HUES6 (cell line): ENCODE data around the gene HEPHL1.
"Not testable (repeated sequence)": the region's sequence is repeated elsewhere in the genome, so short reads cannot be mapped to it uniquely, and the experiment has no call there.

Experiments used
- H3K27ac ChIP-seq: 2 replicates; pipeline ENCODE4 v1.7.0; 2013; ENCODE audit warnings: low read depth, mild to moderate bottlenecking, low read length, inconsistent platforms
- H3K27me3 ChIP-seq: 2 replicates; pipeline ENCODE4 v1.6.1; 2013; ENCODE audit warnings: low read length; ENCODE audit not compliant: control insufficient read depth, insufficient read depth
- H3K36me3 ChIP-seq: 2 replicates; pipeline ENCODE4 v1.6.1; 2013; ENCODE audit warnings: low read length; ENCODE audit not compliant: control insufficient read depth, insufficient read depth
- H3K4me1 ChIP-seq: 2 replicates; pipeline ENCODE4 v1.6.1; 2013; ENCODE audit warnings: low read length; ENCODE audit not compliant: control insufficient read depth, insufficient read depth
- H3K4me3 ChIP-seq: 2 replicates; pipeline ENCODE4 v1.5.1; 2013; ENCODE audit warnings: low read depth, low read length
- H3K9ac ChIP-seq: one replicate; pipeline ENCODE4 v1.6.1; 2013; ENCODE audit warnings: mild to moderate bottlenecking, low read length
- H3K9me3 ChIP-seq: 2 replicates; pipeline ENCODE4 v1.6.1; 2013; ENCODE audit warnings: low read depth, low read length; ENCODE audit not compliant: control insufficient read depth, insufficient read depth

HEPHL1 gene, protein sequence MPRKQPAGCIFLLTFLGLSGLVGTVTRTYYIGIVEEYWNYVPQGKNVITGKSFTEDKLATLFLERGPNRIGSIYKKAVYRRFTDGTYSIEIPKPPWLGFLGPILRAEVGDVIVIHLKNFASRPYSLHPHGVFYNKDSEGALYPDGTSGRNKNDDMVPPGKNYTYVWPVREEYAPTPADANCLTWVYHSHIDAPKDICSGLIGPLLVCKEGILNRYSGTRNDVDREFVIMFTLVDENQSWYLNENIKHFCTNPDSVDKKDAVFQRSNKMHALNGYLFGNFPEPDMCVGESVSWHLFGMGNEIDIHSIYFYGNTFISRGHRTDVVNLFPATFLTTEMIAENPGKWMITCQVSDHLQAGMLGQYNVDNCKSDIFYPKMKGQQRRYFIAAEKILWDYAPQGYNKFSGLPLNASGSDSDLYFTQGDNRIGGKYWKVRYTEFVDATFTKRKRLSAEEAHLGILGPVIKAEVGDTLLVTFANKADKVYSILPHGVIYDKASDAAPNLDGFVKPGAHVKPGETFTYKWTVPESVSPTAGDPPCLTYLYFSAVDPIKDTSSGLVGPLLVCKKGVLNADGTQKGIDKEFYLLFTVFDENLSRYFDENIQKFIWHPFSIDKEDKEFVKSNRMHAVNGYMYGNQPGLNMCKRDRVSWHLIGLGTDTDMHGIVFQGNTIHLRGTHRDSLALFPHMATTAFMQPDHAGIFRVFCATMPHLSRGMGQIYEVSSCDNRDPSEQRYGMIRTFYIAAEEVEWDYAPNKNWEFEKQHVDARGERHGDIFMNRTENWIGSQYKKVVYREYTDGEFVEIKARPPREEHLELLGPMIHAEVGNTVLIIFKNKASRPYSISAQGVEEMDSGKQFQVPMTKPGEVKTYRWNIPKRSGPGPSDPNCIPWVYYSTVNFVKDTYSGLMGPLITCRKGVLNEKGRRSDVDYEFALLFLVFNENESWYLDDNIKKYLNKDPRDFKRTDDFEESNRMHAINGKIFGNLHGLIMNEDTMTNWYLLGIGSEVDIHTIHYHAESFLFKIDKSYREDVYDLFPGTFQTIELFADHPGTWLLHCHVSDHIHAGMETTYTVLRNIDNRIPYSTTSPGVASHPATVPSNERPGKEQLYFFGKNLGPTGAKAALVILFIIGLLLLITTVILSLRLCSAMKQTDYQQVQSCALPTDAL

DNA sequence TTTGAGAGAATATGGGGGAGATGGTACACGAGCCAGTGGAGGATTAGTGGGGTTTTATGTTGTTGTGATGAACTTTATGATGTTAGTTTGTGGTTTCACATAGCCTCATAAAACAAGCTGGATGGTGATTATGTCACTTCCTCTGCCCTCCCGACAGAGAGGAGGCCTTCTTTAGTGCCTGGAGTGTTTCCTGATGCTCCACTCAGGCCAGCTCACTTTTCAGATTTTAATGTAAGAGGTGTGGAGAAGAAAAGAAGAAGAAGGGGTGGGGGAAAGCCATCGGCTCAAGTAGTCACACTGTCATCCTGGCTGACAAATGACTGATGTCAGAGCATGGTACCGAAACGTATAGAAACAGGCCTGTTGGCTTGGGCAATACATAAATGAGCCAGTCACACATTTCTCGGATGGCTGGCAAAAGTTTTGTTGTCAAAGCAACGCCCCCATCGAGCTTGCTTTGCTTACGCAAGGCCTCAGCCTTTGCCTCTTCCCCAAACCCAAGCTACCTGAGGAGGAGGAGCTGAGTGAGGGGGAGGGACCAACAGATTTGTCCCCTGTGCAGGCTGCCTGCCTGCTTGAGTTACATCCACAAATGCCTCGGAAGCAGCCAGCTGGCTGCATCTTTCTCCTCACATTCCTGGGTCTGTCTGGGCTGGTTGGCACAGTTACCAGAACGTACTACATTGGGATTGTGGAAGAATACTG lies at the start of gene HEPHL1:
TSS of gene HEPHL1 (plus strand) at position 578 of the 705 bp plus-strand sequence. CDS start at position 593, 15 bp downstream.
- Histone ChIP-seq H3K9ac (no peak within 1 kb of the TSS), H3K27me3 (no peaks in the 10 kb centered on the region), H3K36me3 (no peaks in the 10 kb centered on the region), H3K9me3 (no peaks in the 10 kb centered on the region), H3K27ac (no peak within 1 kb of the TSS), H3K4me1 (no peaks in the 10 kb centered on the region), H3K4me3 (no peak within 1 kb of the TSS)

DNA sequence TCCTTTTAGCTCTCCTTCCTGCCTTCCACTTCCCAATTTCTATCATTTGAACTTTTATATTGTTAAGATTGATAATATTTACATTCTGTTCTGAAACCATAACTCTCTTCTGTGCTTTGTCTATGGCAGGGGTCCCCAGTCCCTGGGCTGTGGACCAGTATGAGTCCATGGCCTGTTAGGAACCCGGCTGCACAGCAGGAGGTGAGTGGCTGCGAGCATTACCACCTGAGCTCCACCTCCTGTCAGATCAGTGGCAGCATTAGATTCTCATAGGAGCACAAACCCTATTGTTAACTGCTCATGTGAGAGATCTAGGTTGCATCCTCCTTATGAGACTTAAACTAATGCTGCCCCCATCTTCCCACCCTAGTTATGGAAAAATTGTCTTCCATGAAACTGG lies 48.4 kb upstream of the HEPHL1 start:
- H3K27ac ChIP-seq: no peak overlapping the region
- no peak overlapping the region for H3K9ac ChIP-seq
- H3K9me3 ChIP-seq: peaks cover 10% of the 10 kb centered on the region
- no peaks in the 10 kb centered on the region for H3K36me3 ChIP-seq
- H3K4me1 ChIP-seq: no peaks in the 10 kb centered on the region
- H3K4me3 ChIP-seq: no peak overlapping the region
- no peaks in the 10 kb centered on the region for H3K27me3 ChIP-seq

DNA sequence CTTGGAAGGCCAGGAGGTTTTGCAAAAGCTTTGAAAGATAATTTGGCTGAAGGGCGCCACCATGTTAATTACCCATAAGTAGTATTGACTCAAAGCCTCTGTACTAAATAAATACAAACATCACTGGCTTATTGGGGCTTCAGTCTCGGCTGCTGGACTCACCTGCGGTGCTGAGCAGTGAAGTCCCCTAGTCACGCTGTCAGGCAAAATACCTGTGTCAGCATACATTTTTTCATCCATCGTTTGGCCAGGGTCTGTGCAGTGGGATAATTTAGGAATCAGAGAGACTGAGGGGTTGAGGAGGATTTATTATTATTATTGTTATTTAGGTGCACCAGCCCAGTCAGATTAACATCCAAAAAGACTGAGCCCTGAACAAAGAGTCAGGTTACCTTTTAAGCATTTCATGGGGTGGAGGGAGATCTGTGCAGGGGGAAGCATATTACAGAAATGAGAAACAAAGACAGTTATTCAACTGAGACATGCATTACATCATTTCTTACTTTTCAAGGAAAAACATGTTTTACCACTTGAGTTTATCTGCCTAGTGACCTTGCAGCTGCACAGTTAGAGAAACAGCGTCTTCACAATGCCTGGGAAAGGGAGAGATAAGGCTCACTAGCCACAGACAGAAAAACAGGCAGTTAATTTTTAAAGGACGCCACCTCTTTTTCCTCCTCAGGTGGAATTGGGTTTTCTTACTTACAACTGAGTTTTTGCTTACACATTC lies 47.7 kb upstream of the HEPHL1 start:
- H3K4me3 ChIP-seq, H3K27ac ChIP-seq, H3K9ac ChIP-seq, H3K27me3 ChIP-seq, H3K36me3 ChIP-seq, H3K4me1 ChIP-seq: not testable (repeated sequence)
- H3K9me3 ChIP-seq: peaks cover 10% of the 10 kb centered on the region

DNA sequence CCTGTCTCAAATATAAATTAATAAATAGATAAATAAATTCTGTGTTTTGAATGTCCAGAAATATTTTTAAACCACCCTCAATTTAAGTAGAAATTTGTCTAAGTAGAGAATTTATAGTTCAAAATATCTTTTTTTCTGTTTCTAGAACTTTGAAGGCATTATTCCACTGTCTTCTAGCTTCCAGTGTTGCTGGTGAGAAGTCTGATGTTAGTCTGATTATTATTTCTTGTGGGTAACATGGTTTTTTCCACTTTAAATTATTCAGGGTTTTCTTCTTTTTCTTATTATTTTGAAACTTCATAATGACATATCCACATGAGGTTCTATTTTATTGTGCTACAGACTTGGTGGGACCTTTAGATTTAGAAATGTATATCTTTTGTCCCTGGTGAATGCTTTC lies 46.4 kb upstream of the HEPHL1 start:
- Histone ChIP-seq H3K4me3 (no peak overlapping the region), H3K27me3 (no peaks in the 10 kb centered on the region), H3K4me1 (no peaks in the 10 kb centered on the region), H3K9ac (no peak overlapping the region), H3K9me3 (peaks cover 10% of the 10 kb centered on the region), H3K27ac (no peak overlapping the region), H3K36me3 (no peaks in the 10 kb centered on the region)

DNA sequence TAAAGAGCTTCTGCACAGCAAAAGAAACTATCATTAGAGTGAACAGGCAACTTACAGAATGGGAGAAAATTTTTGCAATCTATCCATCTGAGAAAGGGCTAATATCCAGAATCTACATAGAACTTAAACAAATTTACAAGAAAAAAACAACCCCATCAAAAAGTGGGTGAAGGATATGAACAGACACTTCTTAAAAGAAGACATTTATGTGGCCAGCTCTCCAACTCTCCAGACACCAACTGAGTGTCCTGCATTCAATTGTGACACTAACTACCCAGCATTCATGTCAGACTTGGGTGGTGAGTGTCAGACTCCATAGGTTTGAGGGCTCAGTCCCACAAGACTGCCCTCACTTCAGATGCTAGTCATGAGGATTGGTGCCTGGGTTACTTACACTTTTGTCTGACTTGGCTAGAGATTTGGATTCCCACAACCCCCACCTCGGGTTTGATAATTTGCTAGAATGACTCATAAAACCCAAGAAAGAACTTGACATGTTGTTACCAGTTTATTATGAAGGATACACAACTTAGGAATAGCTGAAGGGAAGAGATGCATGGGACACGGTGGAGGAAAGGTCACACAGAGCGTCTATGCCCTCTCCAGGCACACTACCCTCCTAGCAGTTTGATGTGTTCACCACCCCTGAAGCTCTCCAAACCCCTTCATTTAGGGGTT lies 44.4 kb upstream of the HEPHL1 start:
- not testable (repeated sequence) for H3K36me3 ChIP-seq, H3K4me1 ChIP-seq, H3K4me3 ChIP-seq, H3K9ac ChIP-seq, H3K27ac ChIP-seq, H3K27me3 ChIP-seq
- H3K9me3 ChIP-seq: peaks cover 10% of the 10 kb centered on the region

DNA sequence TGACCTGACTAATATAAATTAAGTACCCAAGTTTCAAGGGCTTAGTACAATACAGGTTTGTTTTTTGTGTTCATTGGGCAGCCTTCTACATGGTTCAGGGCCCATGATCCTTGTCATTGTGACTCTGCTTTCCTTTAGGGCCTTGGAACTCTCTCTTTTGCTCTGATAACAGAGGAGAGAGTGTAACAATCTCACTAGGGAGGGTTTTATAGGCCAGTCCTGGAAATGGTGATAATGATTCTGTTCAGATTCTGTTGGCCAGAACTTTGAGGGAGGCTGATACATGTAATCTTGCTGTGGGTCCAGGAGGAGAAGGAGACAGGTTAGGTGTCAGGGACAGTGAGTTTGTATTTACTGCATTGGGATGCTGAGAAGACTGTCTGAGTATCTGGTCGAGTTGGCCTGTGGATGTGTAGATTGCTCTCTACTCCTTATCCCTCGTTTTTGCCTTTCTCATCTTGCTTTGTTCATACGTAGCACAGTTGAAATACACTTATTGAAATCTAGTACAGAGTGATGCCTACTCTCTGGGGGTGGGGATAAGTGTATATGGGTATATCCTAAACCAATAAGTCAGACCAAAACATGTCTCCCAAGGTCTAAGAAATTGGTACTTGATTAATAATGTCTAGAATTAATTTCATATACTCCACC lies 37.5 kb upstream of the HEPHL1 start:
- H3K4me1 ChIP-seq: peaks cover 10% of the 10 kb centered on the region; the same call in 1 of the 2 replicates
- H3K27ac ChIP-seq: no peak overlapping the region
- H3K9me3 ChIP-seq: no peaks in the 10 kb centered on the region
- H3K9ac ChIP-seq: no peak overlapping the region
- no peaks in the 10 kb centered on the region for H3K36me3 ChIP-seq
- no peaks in the 10 kb centered on the region for H3K27me3 ChIP-seq
- no peak overlapping the region for H3K4me3 ChIP-seq

DNA sequence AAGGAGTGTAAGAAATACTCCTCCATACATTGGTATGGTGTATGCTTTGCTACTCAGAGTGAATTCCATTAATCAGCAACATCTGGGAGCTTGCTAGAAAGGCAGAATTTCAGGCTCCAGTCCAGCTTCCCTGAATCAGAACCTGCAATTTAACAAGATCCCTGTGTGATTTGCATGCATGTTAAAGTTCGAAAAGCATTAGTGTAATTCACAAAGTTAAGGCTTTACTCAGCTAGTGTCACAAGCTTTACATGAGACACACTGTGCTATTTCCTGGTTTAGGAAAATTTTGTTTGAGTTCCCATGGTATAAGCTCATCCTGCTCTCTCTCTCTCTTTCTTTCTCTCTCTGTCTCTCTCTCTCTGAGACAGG lies 37.0 kb upstream of the HEPHL1 start:
- Histone ChIP-seq H3K36me3 (no peaks in the 10 kb centered on the region), H3K9ac (no peak overlapping the region), H3K27me3 (no peaks in the 10 kb centered on the region), H3K4me3 (no peak overlapping the region), H3K9me3 (no peaks in the 10 kb centered on the region), H3K27ac (no peak overlapping the region), H3K4me1 (peaks cover 10% of the 10 kb centered on the region; the same call in 1 of the 2 replicates)

DNA sequence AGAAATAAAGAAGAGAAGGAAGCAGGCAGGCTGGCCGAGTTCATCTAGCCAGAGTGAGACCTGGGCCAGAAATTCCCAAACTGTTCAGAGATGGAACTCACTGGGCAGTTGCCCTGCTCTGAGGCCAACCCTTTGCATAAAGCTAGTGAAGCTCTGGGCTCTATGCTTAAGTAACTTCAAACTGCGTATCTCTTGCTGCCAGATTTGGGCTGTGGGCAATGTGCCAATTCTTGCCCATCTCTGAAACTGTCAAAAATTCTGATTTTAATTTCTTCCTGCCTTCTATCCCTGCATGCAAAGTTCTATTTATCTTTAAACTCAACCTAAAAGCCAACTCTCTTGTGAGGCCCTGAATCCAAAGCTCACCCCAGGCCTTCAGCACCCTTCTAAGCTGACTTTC lies 36.2 kb upstream of the HEPHL1 start:
- H3K27me3 ChIP-seq: no peaks in the 10 kb centered on the region
- no peaks in the 10 kb centered on the region for H3K36me3 ChIP-seq
- H3K4me3 ChIP-seq: no peak overlapping the region
- no peak overlapping the region for H3K27ac ChIP-seq
- no peaks in the 10 kb centered on the region for H3K9me3 ChIP-seq
- no peak overlapping the region for H3K9ac ChIP-seq
- H3K4me1 ChIP-seq: peaks cover 10% of the 10 kb centered on the region; the same call in 1 of the 2 replicates

DNA sequence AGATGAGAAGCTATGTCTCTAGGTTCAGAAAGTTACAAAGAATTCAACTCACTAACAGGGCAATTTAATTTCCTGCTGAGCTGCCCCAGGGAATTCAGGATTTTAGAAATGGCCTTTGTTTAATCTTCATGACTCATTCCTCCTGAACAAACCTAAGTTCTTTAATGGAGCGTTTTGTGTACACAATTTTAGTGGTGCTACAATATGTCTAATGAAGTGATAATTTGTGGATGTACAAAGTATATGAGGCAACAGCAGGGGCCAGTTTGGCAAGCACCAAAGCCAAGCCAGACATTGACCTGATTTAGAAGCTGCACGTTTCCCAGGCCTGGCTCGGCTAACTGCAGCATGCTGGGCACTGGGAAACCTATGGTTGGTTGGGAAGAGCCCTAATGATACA lies 34.4 kb upstream of the HEPHL1 start:
- H3K4me1 ChIP-seq: peaks cover 10% of the 10 kb centered on the region; the same call in 1 of the 2 replicates
- H3K9ac ChIP-seq: no peak overlapping the region
- no peak overlapping the region for H3K4me3 ChIP-seq
- no peaks in the 10 kb centered on the region for H3K36me3 ChIP-seq
- H3K9me3 ChIP-seq: no peaks in the 10 kb centered on the region
- no peak overlapping the region for H3K27ac ChIP-seq
- no peaks in the 10 kb centered on the region for H3K27me3 ChIP-seq
